PC-3 (cell line): ENCODE data around the gene ZNF24.

ENCODE experiments used
- EZH2phosphoT487 ChIP-seq: fragments of 300-600 bp; sonication (generic); IDR thresholded peaks from 2 replicates; pipeline ENCODE4 v1.6.1; 2018; ENCODE audit warnings: mild to moderate bottlenecking, antibody characterized with exemption, low read length, borderline replicate concordance
- TF ChIP-seq, protein P1 (sequence below): fragments of 300-600 bp; sonication (generic); conservative IDR thresholded peaks from 2 replicates; pipeline ENCODE4 v1.5.1; 2017; ENCODE audit warnings: antibody characterized with exemption, low read depth, mild to moderate bottlenecking, low read length

DNA sequence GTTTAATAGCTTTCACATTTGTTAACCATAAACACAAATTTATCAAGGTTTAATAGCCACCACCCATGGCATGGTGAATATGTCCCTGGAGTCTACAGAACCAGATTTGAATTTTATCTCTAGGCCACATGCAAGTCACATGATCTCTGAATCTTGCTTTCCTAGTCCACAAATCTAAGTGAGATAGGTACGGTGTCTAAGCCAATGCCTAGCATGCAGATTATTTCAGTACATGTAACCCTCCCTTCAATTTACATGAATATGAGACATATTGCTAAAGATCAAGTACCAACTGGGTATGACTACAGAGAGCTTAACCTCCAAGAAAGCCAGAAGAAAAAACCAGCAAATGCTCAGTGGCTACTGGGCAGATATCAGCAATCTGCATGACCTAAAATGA lies 10.0 kb downstream of the ZNF24 start:
- no peak for TF ChIP-seq EZH2phosphoT487
- TF ChIP-seq, protein P1, sequence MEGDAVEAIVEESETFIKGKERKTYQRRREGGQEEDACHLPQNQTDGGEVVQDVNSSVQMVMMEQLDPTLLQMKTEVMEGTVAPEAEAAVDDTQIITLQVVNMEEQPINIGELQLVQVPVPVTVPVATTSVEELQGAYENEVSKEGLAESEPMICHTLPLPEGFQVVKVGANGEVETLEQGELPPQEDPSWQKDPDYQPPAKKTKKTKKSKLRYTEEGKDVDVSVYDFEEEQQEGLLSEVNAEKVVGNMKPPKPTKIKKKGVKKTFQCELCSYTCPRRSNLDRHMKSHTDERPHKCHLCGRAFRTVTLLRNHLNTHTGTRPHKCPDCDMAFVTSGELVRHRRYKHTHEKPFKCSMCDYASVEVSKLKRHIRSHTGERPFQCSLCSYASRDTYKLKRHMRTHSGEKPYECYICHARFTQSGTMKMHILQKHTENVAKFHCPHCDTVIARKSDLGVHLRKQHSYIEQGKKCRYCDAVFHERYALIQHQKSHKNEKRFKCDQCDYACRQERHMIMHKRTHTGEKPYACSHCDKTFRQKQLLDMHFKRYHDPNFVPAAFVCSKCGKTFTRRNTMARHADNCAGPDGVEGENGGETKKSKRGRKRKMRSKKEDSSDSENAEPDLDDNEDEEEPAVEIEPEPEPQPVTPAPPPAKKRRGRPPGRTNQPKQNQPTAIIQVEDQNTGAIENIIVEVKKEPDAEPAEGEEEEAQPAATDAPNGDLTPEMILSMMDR, result no peak
